HG03097 (cell line): Measurements from ENCODE around the gene PKD1L1.
"Not testable (repeated sequence)": the region's sequence is repeated elsewhere in the genome, so short reads cannot be mapped to it uniquely, and the experiment has no call there.

Experiments
- ATAC-seq: cut with Tn5 transposase; IDR thresholded peaks from one replicate; pipeline ENCODE4 v1.9.1; 2021; ENCODE audit not compliant: unreplicated experiment, low FRiP score

The PKD1L1 gene, protein sequence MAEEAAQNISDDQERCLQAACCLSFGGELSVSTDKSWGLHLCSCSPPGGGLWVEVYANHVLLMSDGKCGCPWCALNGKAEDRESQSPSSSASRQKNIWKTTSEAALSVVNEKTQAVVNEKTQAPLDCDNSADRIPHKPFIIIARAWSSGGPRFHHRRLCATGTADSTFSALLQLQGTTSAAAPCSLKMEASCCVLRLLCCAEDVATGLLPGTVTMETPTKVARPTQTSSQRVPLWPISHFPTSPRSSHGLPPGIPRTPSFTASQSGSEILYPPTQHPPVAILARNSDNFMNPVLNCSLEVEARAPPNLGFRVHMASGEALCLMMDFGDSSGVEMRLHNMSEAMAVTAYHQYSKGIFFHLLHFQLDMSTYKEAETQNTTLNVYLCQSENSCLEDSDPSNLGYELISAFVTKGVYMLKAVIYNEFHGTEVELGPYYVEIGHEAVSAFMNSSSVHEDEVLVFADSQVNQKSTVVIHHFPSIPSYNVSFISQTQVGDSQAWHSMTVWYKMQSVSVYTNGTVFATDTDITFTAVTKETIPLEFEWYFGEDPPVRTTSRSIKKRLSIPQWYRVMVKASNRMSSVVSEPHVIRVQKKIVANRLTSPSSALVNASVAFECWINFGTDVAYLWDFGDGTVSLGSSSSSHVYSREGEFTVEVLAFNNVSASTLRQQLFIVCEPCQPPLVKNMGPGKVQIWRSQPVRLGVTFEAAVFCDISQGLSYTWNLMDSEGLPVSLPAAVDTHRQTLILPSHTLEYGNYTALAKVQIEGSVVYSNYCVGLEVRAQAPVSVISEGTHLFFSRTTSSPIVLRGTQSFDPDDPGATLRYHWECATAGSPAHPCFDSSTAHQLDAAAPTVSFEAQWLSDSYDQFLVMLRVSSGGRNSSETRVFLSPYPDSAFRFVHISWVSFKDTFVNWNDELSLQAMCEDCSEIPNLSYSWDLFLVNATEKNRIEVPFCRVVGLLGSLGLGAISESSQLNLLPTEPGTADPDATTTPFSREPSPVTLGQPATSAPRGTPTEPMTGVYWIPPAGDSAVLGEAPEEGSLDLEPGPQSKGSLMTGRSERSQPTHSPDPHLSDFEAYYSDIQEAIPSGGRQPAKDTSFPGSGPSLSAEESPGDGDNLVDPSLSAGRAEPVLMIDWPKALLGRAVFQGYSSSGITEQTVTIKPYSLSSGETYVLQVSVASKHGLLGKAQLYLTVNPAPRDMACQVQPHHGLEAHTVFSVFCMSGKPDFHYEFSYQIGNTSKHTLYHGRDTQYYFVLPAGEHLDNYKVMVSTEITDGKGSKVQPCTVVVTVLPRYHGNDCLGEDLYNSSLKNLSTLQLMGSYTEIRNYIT (N-terminal part only)

DNA sequence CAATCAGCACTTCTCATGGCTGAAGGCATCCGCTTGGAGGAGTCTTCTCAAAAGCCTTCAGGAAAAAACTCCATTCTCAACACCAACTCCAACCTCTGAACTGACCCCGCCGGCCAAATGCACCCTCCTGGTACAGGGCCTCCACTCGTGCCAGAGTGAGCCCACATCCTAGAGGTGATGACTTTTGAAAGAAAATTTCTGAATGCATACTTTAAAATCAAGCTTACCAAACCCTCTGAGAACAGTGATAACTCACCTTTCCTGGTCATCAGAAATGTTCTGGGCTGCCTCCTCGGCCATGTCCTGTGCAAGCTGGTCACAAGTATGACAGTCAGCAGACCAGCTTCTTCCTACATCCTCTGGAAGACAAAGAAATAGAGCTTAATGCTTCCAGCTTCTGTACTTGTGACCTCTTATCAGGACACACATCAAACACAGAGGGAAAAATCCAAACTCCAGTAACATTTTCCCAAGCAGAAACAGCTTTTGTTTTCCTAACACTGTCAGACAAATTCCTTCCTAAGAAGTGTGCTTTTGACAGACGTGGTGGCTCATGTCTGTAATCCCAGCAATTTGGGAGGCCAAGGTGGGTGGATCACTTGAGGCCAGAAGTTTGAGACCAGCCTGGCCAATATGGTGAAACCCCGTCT lies at the start of gene PKD1L1:
PKD1L1 (minus strand) TSS at position 326 of the 650 bp plus-strand sequence; CDS start at position 300, 26 bp downstream.
- ATAC-seq = no peak

DNA sequence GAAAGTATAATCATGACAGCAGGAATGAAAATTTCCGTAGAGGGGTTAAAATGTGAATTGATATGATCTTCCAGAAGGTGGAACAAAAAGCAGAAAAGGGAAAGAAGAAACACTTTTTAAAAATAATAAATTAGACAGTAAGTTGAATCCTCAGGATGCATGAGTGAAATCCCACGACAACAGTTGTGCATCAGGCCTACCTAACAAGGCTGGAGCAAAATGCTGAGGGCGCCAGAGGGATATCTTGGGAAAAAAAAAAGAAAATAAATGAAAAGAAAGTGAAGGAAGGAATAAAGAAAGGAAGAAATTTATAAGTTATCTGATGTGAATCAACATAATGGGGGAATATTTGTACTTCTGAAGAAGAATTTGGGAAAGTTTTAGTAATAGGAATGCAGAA lies 44.2 kb upstream of the PKD1L1 start:
- no peak for ATAC-seq

DNA sequence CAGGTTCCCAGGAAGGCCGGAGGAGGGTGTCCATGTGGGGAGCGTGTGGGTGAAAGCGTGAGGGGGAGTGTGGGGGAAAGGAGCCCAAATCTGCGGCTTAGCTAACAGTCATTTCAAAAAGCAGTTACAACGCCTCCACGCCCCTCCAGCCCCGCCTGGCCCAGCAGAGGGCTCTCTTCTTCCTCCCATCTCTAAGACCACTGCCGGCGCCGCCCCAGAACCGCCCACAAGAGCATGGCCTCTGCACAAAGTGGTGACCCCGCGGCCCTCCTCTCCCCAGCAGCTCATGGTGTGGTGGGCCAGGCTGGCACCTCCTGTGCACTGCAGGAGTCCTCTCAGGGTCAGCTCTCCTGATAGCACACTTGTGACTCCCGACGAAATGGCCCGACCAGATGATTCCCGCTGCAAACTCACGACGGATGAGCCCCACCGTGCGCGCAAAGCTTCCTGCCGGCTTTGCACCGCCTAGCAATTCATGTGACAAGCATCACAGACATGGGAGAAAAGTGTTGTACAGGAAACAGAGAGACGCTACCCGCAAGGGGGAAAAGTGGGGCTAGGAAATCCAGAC lies 43.6 kb upstream of the PKD1L1 start:
- ATAC-seq = peak; percentile 99

DNA sequence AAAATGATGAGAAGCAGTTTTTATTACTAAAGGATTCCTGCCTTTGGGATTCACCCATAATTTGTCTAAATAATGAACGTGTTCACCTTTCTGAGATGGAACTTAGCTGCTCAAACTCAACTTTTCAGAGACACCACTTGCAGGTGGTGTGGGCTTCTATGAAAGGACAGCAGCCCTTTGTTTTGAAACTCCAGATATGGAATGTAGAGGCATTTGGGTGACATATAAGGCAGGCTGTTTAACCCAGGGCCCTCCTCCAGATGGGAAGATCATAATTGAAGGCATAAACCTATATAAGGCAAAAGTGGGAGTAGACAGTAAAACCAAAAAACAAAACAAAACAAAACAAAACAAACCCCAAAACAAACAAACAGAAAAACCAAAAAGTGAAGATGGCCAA lies 43.0 kb upstream of the PKD1L1 start:
- no peak for ATAC-seq

DNA sequence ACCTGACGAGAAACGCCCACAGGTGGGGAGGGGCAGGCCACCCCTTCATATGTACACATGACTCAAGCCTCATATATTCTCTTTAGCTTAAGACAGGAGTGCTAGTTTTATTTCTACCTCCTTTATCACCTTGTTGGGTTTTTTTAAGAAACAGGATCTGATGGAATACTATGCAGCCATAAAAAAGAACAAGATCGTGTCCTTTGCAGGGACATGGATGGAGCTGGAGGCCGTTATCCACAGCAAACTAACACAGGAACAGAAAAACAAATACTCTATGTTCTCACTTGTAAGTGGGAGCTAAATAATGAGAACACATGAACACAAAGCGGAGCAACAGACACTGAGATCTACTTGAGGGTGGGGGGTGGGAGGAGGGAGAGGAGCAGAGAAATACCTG lies 42.3 kb upstream of the PKD1L1 start:
- ATAC-seq = no peak

DNA sequence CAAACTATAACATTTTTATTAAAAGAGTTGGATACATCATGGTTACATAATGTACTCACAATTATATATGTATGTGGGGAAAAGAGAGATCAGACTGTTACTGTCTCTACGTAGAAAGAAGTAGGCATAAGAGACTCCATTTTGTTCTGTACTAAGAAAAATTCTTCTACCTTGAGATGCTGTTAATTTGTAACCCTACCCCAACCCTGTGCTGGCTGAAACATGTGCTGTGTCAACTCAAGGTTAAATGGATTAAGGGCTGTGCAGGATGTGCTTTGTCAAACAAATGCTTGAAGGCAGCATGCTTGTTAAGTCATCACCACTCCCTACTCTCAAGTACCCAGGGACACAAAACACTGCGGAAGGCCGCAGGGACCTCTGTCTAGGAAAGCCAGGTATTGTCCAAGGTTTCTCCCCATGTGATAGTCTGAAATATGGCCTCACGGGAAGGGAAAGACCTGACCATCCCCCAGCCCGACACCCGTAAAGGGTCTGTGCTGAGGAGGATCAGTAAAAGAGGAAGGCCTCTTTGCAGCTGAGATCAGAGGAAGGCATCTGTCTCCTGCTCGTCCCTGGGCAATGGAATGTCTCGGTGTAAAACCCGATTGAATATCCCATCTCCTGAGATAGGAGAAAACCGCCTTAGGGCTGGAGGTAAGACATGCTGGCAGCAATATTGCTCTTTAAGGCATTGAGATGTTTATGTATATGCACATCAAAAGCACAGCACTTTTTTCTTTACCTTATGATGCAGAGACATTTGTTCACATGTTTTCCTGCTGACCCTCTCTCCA lies 41.5 kb upstream of the PKD1L1 start:
- not testable (repeated sequence) for ATAC-seq

DNA sequence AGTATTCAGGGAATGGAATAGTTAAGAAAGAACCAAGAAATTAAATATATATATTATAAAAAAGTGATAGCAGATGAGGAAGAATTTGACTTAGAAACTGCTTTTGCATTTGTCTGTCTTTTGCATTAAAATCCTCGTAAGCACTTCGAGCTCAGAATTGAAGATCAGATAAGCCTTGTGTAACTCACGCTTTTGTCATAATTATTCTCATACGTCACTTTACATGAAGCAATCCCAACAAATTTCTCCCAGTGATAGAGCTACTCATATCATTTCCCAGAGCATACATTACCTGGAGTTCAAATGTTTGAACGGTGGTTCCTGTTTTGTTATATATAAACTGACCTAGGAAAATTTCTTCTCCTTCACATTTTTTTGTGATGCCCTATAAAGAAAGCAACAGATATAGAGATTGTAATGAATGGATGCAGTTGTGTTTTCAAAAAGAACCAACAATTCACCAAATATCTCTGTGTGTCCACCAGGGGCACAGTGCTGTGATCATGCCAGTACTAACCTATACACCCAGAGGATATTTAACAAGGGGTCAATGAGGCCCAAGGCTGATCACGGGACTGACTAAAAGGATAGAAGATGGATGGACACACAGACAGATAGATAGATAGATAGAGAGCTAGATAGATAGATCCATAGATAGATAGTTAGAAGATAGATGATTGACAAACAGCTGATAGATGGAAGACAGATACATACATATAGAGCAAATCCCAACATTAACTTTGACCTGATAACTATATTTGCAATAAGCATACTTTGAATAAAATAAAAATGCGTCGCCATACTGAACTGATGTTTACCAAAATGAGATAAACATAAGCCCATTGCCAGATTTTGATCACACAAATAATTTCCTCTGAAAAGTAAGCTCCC lies 40.5 kb upstream of the PKD1L1 start:
- ATAC-seq = no peak

DNA sequence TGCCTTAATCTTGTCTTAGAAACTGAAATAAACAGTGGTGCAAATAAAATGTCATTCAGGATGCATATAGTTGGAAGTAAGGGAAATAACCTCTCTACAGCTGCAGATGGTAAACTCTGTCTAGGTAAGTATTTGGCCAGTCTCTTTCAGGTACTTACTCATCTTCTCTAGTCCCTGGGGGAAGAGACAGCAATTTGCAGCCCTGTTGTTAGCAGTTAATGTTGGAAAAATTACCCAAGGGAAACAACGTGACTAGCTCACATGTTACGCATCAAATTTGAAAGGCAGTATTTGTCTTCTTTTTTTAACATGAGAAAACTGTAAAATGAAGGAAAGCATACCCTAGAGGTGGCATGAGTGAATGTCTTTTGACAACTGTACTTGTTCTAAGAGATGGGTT lies 34.3 kb upstream of the PKD1L1 start:
- ATAC-seq = no peak

DNA sequence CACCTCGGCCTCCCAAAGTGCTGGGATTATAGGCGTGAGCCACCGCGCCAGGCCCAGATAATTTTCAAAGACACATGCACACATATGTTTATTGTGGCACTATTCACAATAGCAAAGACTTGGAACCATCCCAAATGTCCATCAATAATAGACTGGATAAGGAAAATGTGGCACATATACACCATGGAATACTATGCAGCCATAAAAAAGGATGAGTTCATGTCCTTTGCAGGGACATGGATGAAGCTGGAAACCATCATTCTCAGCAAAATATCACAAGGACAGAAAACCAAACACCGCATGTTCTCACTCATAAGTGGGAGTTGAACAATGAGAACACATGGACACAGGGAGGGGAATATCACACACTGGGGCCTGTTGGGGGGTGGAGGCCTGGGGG lies 32.4 kb upstream of the PKD1L1 start:
- not testable (repeated sequence) for ATAC-seq

DNA sequence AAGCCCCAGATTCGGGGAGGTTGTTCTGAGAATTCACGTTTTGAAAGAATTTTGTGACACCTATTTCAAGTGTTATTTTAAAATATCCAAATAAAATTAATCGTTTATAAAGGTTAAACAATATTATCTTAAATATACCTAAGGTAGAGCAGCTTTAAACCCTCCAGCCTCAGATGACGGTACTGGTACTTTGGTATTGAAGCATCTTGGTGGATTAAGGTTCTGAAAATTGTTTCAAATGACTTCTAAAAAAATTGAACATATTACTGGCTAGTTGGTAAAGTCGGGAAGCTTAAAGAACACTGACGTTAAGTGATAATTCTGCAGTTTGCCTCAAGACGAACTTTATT lies 31.5 kb upstream of the PKD1L1 start:
- no peak for ATAC-seq

DNA sequence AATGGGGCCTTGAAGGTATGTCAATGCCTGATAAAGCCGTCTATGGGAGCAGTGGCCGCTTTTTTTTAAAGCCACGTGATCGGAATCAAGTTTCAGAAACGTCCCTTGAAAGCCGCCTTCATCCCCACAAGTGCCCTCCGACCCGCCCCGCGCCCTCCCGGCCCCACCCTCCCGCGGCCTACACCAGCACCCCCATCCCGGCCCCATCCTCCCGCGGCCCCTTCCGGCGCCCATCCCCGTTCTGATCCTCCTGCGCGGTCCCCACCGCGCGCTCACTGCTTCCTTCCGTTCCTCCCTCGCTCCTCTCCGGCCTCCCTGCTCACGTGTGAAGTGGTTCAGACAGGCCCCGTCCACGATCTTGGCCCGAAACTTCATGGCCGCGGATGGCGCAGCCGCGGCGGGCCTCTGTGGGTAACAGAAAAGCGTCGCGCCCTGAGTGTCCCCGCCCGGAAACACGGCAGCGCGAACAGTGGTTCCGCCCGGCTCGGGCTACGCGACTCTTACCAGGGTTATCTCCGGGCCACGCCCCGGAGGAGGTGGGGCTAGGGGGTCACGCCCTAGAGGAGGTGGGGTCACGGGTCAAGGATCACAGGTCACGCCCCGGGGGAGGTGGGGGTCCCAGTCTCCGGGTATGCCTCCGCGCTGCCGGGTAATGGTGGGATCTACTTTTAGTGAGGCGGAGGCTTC lies 31.0 kb upstream of the PKD1L1 start, which contains the start of gene HUS1:
HUS1 (minus strand) TSS at position 471 of the 687 bp plus-strand sequence; CDS start at position 375, 96 bp downstream.
- peak; percentile 99 for ATAC-seq

DNA sequence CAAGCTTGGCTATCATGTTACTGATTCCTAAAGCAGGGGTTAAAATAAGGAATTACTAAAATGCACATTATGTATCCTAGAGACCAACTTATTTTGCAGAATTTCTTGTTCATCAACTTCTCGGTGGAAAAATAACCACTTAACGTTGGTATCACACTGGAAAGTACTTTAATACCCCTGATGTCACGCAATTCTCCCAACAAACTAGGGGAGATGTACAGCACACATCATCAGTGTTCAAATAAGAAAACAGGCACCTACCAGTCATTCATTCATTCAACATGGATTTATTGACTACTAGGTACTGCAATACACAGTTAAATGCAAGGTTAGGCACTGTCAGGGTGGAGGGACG lies 30.5 kb upstream of the PKD1L1 start:
- no peak for ATAC-seq

DNA sequence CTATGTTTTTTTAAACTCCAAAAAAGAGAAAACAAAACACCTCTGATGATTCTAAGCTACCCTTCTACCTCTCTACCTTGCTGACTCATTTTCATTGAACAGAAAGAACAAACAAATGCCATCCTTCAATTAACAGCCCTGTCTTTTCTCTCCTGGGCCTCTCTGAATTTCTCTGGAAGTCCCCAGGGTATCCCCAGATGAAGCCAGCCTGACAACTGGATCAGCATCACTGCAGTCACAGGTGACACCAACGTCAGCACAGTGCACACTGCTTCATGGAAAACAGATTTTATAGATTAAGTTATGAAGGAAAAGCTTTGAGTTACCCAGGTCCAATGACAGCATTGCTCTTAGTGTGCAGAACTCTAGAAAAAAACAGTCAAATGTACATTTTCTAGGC lies 25.5 kb upstream of the PKD1L1 start:
- no peak for ATAC-seq

DNA sequence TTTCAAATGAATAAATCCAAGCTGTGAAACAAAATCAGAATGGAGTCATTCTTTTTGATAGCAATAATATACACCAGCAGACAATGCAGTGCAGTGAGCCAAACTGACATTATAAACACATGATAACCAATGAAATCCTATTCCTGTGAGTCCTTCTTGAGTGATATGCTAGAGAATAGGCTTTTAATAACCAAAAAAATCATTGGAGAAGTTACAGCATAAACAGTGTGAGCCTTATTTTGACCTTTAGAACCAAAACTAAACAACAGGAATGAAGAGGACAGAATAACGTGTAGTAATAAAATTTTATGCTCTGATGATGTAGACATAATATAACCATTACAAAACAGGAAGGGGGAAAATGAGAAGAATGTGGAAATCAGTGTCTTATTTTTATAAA lies 22.5 kb upstream of the PKD1L1 start:
- ATAC-seq = no peak

DNA sequence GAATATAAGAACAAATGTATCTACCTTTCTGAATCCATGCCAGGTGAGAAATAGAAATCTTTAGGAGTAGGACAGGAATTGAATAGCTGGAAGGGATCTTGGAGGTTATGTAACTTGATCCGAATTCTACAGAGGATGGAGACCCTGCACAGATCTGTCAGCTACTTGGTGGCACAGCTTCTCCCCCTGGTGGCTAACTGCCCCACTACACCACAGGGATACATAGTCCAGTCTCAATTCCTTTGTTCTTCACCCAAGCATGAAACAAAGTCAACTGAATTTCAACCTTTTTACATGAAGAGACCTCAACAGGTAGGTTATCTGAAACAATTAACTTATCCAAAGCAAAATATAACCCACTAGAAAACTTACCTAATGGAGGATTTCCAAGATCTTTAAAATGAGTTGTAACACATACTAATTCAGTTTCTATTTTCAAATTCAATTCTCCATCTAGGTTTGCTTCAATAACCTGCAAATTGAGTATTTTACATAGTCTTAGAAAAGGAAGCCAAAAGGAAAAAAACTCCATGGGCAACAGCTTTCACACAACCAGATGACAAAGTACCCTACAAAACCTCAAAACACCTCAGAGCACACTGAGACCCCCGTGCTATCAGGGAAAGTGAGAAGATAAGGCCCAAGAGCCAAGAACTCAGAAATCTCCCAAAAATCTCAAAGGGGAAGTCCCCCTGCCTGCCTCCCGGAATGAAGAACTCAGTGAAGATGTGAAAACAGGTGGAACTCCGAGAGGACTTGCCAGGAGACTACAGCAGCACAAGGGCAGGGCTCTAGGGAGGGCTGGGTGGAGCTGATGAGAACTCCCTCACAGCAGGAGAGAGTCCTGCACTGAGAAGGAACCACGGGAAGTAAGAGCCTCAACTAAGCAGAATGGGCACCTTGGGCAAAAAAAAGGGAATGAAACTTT lies 20.8 kb upstream of the PKD1L1 start:
- ATAC-seq = peak; percentile 57

DNA sequence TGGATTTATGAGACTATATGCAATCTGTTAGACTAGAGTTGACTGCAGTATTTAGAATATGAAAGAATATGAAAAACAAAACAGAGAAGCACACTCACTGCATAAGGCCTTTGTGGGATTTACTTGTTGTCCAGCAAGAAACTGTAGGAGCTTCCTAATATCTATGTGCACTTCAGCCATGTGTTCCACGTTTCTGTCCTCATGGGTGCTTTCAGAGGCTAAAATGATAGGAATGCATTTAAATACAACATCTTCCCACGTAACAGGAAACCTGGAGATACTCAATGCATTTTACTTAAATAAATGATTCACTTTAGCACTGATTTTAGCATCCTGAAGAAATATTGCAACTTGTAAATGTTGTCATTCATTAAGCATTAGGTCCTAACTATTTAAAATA lies 19.4 kb upstream of the PKD1L1 start:
- ATAC-seq = no peak

DNA sequence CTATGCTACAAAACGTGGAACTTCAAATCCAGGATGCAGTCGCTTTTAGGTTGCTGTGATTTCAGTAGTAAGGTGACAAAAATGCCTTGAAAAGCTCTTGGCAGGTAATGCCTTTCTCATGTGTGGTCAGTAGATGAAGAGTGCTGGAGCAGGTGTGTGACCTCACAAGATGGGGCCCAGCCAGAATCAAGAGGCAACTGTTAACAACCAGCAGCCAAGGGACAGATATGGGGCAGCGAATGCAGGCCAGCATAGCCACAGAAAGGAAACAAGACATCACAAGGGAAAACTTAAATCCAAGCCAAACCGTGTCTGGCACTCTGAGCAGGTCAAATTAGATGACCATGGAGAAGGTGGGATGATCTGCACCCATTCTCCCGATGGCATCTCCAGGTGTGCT lies 18.9 kb upstream of the PKD1L1 start:
- ATAC-seq = no peak
